Stimulated activated CD8-positive, alpha-beta memory T cell treated with anti-CD3 and anti-CD28 coated beads, Interleukin-4, amount 100 ng/mL, for 4 hours (primary cell): ENCODE data around the gene IFRD2.
A peak's percentile ranks its signal among the peaks of the same experiment; 100 is the strongest.

Experiments
- DNase-seq, 2 donors: peaks; one replicate each; pipeline ENCODE4 v3.0.0-alpha.2; 2020; ENCODE audit warnings: low read depth in 2 of 2, low spot score in 1 of 2

Gene IFRD2, protein sequence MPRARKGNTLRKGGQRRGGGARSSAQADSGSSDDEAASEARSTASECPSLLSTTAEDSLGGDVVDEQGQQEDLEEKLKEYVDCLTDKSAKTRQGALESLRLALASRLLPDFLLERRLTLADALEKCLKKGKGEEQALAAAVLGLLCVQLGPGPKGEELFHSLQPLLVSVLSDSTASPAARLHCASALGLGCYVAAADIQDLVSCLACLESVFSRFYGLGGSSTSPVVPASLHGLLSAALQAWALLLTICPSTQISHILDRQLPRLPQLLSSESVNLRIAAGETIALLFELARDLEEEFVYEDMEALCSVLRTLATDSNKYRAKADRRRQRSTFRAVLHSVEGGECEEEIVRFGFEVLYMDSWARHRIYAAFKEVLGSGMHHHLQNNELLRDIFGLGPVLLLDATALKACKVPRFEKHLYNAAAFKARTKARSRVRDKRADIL

DNA sequence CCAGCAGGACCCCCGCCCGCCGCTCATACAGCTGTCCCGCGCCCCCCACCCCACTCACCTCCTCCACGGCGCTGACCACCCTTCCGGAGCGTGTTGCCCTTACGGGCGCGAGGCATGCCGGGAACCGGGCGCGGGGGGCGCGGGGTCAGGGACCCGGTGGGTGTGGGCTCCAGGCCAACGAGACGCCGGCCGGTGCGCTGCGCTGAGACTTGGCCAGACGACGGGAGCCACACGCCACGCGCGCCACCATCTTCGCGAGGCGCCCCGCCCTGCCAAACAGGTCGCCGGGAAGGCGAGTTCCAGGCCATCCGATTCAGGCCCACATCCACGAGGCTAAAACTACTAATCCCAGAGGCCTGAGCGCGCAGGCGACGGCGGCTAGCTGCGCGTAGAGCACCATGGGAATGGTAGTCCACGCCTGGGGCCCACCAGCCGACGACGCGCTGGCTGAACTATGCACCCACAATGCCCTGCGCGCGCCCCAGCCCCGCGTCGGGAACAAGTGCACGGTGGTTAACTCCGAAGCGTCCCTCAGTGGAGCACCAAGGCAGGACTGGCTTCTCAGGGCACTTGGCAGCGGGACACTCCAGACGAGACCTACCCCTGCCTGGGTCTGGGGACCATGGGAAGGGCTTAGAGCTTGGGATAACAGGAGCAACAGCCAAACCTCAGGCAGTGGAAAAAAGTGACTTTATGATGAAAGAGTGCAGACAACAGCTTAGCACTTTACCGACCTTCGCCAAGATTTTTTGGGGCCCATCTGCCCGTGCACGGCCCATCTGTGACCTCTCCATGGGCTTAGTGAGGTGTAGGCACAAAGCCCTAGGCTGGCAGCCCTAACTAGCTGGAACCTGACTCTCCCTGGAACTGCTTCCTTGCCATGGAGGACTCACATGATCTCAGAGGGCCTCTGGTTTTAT lies at the start of gene IFRD2:
Gene IFRD2, minus strand, starts transcription at position 271 of the 920 bp plus-strand sequence. Its CDS starts 155 bp downstream, at position 116.
- peak; percentile 82 to 92 for DNase-seq

- no peak for DNase-seq
Observed at GRCh38 chr3:50341537-50341936, 49.3 kb upstream of the IFRD2 start.

- peak in 1 of 2 donors; percentile 44 for DNase-seq
Observed at GRCh38 chr3:50340448-50341329, 48.5 kb upstream of the IFRD2 start, which contains the start of gene RASSF1. Gene RASSF1, minus strand, starts transcription at chr3:50340836. Its CDS starts 31 bp downstream, at chr3:50340805.

GRCh38 chr3:50340147-50340447 lies 47.9 kb upstream of the IFRD2 start:
- no peak for DNase-seq

DNA sequence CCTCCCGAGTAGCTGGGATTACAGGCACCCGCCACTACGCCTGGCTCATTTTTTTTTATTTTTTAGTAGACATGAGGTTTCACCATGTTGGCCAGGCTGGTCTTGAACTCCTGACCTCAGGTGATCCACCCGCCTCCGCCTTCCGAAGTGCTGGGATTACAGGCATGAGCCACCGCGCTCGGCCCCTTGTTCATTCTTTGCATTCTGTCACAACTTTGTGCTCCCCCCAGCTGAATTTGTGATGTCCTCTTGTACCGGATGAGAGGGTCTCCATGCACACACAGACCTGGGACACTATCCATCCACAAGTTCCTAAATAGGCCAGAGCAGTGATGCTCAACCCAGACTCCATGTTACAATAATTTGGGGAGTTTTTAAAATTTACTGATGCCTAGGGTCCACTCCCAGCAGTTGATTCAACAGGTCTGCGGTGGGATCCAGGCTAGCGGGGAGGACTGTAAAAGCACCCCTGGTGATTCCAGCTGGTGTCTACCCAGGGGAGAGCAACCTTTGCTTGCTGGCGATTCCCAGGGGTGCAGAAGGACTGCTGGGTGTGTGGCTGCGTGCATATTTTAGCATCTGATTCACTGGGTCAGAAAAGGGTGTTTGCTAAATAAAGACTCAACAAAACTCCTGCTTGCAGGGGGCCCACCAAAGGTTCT lies 47.4 kb upstream of the IFRD2 start:
- no peak for DNase-seq

DNA sequence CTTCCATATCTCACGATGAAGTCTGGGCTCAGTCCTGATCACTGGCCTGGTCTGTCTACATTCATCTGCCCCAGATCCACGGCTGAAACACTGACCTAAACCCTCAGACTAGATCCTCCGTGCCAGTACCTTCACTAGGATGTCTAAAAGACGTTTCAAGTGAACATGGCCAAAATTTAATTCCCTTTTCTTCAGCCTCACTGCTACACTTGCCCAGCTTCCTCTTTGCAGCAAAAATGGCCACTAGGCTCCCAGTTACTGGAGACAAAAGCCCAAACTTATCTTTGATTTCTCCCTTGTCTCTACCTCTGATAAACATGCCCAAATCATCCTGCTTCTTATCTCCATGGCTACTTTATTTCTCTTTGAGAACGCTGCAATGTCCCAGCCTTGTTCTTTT lies 46.7 kb upstream of the IFRD2 start:
- no peak for DNase-seq

GRCh38 chr3:50337175-50337861 lies 45.1 kb upstream of the IFRD2 start:
- DNase-seq, result peak; percentile 82 to 93

DNA sequence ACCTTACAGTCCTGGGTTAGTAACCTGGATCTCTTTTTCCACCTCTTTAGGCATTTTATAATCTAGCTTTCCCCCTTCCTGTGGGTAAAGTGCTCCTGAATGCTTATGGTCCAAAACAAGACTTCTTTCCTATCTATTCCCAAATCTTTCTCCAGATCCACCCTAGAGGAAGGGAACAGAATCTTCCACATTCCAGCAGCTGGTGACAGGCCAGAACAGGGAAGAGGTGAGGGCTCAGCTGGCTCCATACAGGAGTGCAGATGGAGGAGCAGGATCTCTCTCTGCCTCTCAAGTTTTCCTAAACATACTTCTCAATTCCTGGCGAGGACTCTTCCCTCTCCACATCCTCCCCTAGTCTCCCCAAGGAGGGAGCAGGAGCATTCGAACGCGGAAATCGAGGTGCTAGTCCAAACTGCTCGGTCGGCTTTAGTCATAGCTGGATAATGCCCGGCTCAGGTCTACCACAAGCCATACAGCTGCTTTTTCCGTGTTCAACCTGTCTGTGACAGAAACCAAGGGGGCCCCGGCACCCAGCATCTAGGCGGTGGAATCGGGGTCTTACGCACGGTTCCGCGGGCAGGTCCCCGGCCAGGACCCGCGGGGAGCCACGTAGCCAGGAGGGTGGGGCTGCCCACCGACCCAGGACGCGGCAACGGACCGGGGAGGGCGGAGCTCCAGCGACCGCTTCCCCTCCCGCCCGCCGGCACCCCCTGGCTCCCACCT lies 44.4 kb upstream of the IFRD2 start:
- DNase-seq, result no peak

DNA sequence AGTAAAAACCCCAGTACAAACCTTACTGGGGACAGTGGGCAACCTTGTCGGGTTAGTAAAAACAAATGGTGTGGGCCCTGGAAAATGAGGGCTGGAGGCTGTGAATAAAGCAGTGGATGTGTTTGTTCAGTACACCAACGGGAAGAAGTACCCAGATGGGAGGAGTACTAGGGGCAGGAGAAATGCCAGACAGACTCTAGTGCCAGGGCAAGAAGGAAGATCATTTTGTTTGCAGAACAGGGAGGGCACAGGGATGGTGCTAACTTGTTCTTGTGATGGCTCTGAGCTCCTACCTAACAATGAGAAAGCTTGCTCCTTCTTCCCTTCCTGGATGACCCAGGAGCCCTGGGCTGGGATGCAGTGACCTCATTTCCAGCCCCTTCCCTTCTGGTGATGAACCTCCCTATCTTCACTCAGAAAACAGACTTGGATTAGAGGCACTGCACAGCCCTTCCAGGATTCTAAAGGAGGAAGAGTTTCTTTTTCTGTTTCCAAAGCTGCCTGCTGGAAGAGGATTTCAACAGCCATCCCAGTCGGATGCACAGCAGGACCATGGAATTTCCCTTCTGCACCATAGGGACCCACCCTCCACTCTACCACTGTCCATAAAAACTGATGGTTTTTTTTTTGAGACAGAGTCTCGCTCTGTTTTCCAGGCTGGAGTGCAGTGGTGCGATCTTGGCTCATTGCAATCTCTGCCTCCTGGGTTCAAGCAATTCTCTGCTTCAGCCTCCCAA lies 42.3 kb upstream of the IFRD2 start:
- DNase-seq, result no peak

DNA sequence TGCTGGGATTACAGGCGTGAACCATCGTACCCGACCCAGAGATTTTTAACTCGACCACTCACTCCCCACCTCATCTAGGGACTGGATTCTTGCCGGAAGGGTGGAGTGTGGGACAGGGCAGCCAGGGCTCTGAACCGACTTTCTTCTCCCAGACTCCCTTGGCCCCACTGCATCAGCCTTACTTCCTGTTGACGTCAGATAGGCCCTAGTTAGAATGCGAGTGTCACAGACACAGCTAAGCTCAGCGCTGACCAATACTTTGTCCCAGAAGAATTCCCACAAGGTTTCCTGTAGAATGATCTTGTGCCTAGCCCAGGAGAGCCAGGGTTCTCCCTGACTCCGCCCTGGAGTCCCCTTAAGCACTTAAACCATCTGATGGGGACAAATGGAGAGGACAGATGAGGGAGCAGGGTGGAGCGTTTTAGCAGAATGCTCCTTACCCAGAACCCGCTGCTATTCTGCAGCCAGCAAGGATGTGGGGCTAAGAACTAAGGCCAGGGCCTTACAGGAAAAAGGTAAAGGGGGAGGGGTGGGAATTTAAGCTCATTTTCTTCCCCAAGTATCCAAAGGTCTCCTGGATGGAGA lies 41.6 kb upstream of the IFRD2 start:
- DNase-seq, result no peak

GRCh38 chr3:50331364-50331907 lies 39.2 kb upstream of the IFRD2 start:
- no peak for DNase-seq

DNA sequence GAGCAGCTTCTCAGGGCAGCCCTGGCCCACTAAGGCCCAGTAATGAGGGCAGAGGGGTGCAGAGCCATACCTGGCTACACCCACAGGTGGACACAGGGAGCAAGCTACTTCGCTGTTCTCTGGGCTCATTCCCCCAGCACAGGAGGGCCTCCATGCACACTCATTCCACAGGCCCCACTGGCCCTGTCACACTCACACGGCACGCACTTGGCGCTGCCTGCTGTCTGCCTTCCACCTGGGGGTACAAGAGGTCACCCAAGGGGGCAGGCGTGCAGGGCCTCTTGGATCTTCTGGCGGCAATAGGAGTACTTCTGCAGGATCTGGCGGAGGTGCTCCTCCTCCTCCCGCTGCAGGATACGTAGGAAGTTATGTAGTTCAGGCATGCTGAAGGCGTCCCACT lies 38.1 kb upstream of the IFRD2 start:
- DNase-seq, result no peak

- peak; percentile 89 to 90 for DNase-seq
Observed at GRCh38 chr3:50327943-50328691, 35.9 kb upstream of the IFRD2 start, which contains the start of gene TUSC2. Gene TUSC2, minus strand, starts transcription at chr3:50328223. Its CDS starts 124 bp downstream, at chr3:50328099.

DNA sequence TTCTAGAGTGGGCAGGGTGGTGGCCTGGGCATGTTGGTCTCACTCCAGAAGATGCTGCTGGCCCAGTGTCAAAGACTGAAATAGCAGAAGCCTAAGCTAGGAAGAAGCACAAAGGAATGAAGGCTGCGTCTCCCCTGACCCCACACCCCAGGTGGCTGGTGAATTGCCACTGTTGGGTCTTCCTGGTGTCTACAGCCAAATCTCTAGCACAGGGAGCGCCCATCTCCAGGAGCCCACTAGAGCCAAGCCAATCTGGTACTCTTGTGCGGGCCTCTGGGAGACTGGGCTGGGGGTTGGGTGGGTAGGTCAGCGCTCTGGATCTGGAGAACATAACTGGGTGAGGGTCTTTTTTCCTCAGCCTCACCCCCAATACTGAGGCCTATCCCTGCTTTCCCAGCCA lies 34.9 kb upstream of the IFRD2 start:
- DNase-seq, result no peak

GRCh38 chr3:50326182-50326541 lies 33.9 kb upstream of the IFRD2 start:
- no peak for DNase-seq

- DNase-seq, result no peak
Observed at GRCh38 chr3:50325497-50326181, 33.4 kb upstream of the IFRD2 start.

DNA sequence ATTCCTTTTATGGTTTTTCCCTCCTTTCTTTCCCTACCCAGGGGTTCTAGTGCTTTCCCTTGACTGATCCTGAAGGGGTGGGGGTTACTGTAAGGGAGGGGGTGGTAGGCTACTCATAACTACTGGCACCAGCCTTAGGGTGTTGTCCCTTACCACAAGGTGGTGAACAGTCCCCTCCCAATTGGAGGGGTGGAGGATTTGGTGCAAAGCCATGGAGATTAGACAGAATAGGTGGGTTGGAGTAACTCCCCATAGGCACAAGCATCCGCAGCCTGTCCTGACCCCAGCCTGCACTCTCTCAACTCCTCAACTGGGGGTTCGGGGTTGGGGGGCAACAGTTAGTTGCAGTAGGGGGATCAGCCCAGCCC lies 32.9 kb upstream of the IFRD2 start:
- no peak for DNase-seq
